Erythroblast (primary cell): ENCODE measurements around the gene TNPO2.

Source experiments
- GATA1 ChIP-seq: IDR thresholded peaks from 2 replicates; pipeline ENCODE4 v1.6.1; 2011; ENCODE audit warnings: low read depth, mild to moderate bottlenecking, control low read depth, low read length, moderate library complexity
- POLR2A ChIP-seq: IDR thresholded peaks from 2 replicates; pipeline ENCODE4 v1.6.1; 2011; ENCODE audit warnings: mild to moderate bottlenecking, low read length

DNA sequence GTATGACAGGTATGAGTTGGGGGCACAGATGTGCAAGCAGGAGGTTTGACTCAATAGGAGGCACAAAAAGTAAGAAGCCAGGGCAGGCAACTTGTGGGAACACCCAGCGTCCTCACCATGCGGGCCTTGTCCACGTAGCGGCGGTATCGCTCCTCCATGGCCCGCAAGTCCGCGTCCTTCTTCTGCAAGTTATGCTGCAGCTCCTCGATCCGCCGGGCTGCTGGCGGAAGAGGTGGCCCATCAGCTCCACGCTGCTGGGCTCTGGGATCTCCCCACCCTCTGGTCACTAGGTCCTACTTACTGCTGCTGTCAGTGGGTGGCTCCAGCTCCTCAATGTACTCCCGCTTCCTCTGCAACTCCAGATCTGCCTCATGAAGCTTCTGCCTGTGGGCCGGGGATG is 41.0 kb upstream of the TNPO2 start:
- TF ChIP-seq POLR2A = no peak
- no peak for TF ChIP-seq GATA1
